HEK293 (cell line): Measurements from ENCODE around the gene SLMAP.

Experiments
- CTCF ChIA-PET: fragments of 350-600 bp; formaldehyde crosslinking; extraction: SDS; loops from one replicate; lab custom pipeline; 2021; ENCODE audit warnings: antibody characterized with exemption; lab: Yijun Ruan, JAX
- POLR2A ChIA-PET: fragments of 300-600 bp; formaldehyde crosslinking; extraction: SDS; loops from one replicate; lab custom pipeline; 2020; ENCODE audit warnings: antibody characterized with exemption, inconsistent platforms; lab: Yijun Ruan, JAX
- H3K27ac ChIP-seq: fragments of 200-500 bp; sonication (Bioruptor generic); 2 replicates; pipeline ENCODE4 v1.5.1; 2014; ENCODE audit warnings: low read depth, low read length, control low read depth, inconsistent platforms; ENCODE audit errors: extremely low read depth
- H3K36me3 ChIP-seq, 2 experiments: fragments of 200-500 bp in 1 of 2; sonication (Bioruptor generic) in 1 of 2; 1 replicate in 1 of 2; 2 replicates in 1 of 2; pipeline ENCODE4 v1.5.1; 2014 to 2017; ENCODE audit warnings: inconsistent platforms in 2 of 2, low read length in 2 of 2; ENCODE audit not compliant: control insufficient read depth in 2 of 2, insufficient read depth in 1 of 2
- H3K4me1 ChIP-seq: fragments of 200-500 bp; sonication (Bioruptor generic); 2 replicates; pipeline ENCODE4 v1.5.1; 2014; ENCODE audit warnings: mild to moderate bottlenecking, low read length, inconsistent platforms; ENCODE audit not compliant: control insufficient read depth, insufficient read depth
- H3K4me3 ChIP-seq: 2 replicates; pipeline ENCODE4 v1.5.1; 2011; ENCODE audit warnings: low read depth, mild to moderate bottlenecking, control low read depth, low read length, moderate library complexity
- H3K9me3 ChIP-seq: fragments of 200-500 bp; sonication (Bioruptor generic); 2 replicates; pipeline ENCODE4 v1.5.1; 2014; ENCODE audit warnings: low read depth, low read length, inconsistent platforms; ENCODE audit not compliant: control insufficient read depth, insufficient read depth
- GLIS1 ChIP-seq: fragments of 450-650 bp; formaldehyde crosslinking; IDR thresholded peaks from 2 replicates; pipeline ENCODE4 v1.5.1; 2016; ENCODE audit warnings: missing biosample characterization, missing genetic modification characterization
- OSR2 ChIP-seq: fragments of 450-650 bp; formaldehyde crosslinking; IDR thresholded peaks from 2 replicates; pipeline ENCODE4 v1.5.1; 2016; ENCODE audit warnings: missing biosample characterization, missing genetic modification characterization
- PRDM2 ChIP-seq: fragments of 450-650 bp; formaldehyde crosslinking; IDR thresholded peaks from 2 replicates; pipeline ENCODE4 v1.5.1; 2016; ENCODE audit warnings: missing biosample characterization, missing genetic modification characterization, borderline replicate concordance
- TCF7L2 ChIP-seq: IDR thresholded peaks from 2 replicates; pipeline ENCODE4 v1.6.1; 2011; ENCODE audit warnings: low read depth, mild to moderate bottlenecking, inconsistent platforms, low read length, moderate library complexity, borderline replicate concordance
- ZBTB17 ChIP-seq: fragments of 450-650 bp; formaldehyde crosslinking; IDR thresholded peaks from 2 replicates; pipeline ENCODE4 v1.5.1; 2016; ENCODE audit warnings: missing biosample characterization, missing genetic modification characterization
- ZNF223 ChIP-seq: fragments of 450-650 bp; formaldehyde crosslinking; IDR thresholded peaks from 2 replicates; pipeline ENCODE4 v1.5.1; 2016; ENCODE audit warnings: missing biosample characterization, missing genetic modification characterization
- ZNF324 ChIP-seq: fragments of 450-650 bp; formaldehyde crosslinking; IDR thresholded peaks from 2 replicates; pipeline ENCODE4 v1.5.1; 2016; ENCODE audit warnings: missing biosample characterization, missing genetic modification characterization
- ZNF37A ChIP-seq: fragments of 450-650 bp; IDR thresholded peaks from 2 replicates; pipeline ENCODE4 v1.5.1; 2018; ENCODE audit warnings: missing biosample characterization, missing genetic modification characterization
- ZNF433 ChIP-seq: fragments of 450-650 bp; formaldehyde crosslinking; IDR thresholded peaks from 2 replicates; pipeline ENCODE4 v1.5.1; 2016; ENCODE audit warnings: missing biosample characterization, missing genetic modification characterization, low read depth
- ZNF747 ChIP-seq: fragments of 450-650 bp; formaldehyde crosslinking; IDR thresholded peaks from 2 replicates; pipeline ENCODE4 v1.5.1; 2016; ENCODE audit warnings: missing biosample characterization, missing genetic modification characterization
- TF ChIP-seq, protein P1 (sequence below): fragments of 450-650 bp; formaldehyde crosslinking; IDR thresholded peaks from 2 replicates; pipeline ENCODE4 v1.5.1; 2016; ENCODE audit warnings: missing biosample characterization, missing genetic modification characterization
- TF ChIP-seq, protein P2 (sequence below): fragments of 450-650 bp; IDR thresholded peaks from 2 replicates; pipeline ENCODE4 v1.5.1; 2018; ENCODE audit warnings: missing biosample characterization, mild to moderate bottlenecking, missing genetic modification characterization
- TF ChIP-seq, protein P3 (sequence below): fragments of 450-650 bp; formaldehyde crosslinking; IDR thresholded peaks from 2 replicates; pipeline ENCODE4 v1.5.1; 2017; ENCODE audit warnings: missing biosample characterization, missing genetic modification characterization

The SLMAP gene

GRCh38 chr3:57943525-57944495, 187.7 kb downstream of the SLMAP start:
- H3K4me3 ChIP-seq, result no peak overlapping the region
- H3K9me3 ChIP-seq, result no peaks in the 10 kb centered on the region
- no peak for TF ChIP-seq ZNF433
- TF ChIP-seq, protein P1, sequence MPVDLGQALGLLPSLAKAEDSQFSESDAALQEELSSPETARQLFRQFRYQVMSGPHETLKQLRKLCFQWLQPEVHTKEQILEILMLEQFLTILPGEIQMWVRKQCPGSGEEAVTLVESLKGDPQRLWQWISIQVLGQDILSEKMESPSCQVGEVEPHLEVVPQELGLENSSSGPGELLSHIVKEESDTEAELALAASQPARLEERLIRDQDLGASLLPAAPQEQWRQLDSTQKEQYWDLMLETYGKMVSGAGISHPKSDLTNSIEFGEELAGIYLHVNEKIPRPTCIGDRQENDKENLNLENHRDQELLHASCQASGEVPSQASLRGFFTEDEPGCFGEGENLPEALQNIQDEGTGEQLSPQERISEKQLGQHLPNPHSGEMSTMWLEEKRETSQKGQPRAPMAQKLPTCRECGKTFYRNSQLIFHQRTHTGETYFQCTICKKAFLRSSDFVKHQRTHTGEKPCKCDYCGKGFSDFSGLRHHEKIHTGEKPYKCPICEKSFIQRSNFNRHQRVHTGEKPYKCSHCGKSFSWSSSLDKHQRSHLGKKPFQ (tag by site-specific recombination), result peak; percentile 73
- 0 out of 2 replicates have a peak, but pooled peaks have one; percentile 20 for TF ChIP-seq TCF7L2
- peak; percentile 60 for TF ChIP-seq GLIS1 (tag by site-specific recombination)
- TF ChIP-seq ZNF223 (tag by site-specific recombination), result 0 out of 2 replicates have a peak, but pooled peaks have one; percentile 65
- TF ChIP-seq ZNF37A (tag by site-specific recombination), result no peak
- no peak overlapping the region for H3K27ac ChIP-seq
- POLR2A ChIA-PET, result interaction anchor here (0.6 kb wide), 1 partner anchor 332 kb away, joined by 5 read pairs; no protein-coding TSS in a partner anchor
- H3K4me1 ChIP-seq, result no peaks in the 10 kb centered on the region
- H3K36me3 ChIP-seq, result no peaks in the 10 kb centered on the region
- CTCF ChIA-PET, result no interaction called here

DNA sequence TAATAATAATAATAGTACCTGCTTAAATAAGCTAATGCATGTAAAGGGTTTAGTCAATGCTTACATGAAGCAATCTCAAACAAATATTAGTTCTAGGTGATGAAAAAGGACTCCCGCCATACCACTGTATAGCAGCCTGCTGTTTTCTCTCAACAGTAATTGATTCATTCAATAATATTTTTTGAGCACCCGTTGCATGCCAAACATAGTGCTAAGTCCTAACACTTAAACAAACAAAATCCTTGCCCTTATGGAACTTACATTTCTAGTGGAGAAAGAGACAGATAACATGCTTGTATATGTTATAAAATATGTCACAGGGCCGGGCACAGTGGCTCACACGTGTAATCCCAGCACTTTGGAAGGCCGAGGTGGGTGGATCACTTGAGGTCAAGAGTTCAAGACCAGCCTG, 190.9 kb downstream of the SLMAP start:
- H3K4me1 ChIP-seq, result 0 out of 2 replicates have a peak, but pooled peaks cover 2% of the 10 kb centered on the region
- ChIA-PET POLR2A (no interaction called here), CTCF (no interaction called here)
- H3K4me3 ChIP-seq, result no peak overlapping the region
- no peak overlapping the region for H3K27ac ChIP-seq
- no peaks in the 10 kb centered on the region for H3K9me3 ChIP-seq
- no peaks in the 10 kb centered on the region for H3K36me3 ChIP-seq
- TF ChIP-seq ZNF324 (tag by site-specific recombination) (no peak), ZBTB17 (tag by site-specific recombination) (no peak), PRDM2 (tag by site-specific recombination) (no peak), OSR2 (tag by site-specific recombination) (no peak), ZNF747 (no peak)
- TF ChIP-seq, protein P2, sequence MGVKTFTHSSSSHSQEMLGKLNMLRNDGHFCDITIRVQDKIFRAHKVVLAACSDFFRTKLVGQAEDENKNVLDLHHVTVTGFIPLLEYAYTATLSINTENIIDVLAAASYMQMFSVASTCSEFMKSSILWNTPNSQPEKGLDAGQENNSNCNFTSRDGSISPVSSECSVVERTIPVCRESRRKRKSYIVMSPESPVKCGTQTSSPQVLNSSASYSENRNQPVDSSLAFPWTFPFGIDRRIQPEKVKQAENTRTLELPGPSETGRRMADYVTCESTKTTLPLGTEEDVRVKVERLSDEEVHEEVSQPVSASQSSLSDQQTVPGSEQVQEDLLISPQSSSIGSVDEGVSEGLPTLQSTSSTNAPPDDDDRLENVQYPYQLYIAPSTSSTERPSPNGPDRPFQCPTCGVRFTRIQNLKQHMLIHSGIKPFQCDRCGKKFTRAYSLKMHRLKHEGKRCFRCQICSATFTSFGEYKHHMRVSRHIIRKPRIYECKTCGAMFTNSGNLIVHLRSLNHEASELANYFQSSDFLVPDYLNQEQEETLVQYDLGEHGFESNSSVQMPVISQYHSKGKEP (tag by site-specific recombination), result no peak
- TF ChIP-seq, protein P3, sequence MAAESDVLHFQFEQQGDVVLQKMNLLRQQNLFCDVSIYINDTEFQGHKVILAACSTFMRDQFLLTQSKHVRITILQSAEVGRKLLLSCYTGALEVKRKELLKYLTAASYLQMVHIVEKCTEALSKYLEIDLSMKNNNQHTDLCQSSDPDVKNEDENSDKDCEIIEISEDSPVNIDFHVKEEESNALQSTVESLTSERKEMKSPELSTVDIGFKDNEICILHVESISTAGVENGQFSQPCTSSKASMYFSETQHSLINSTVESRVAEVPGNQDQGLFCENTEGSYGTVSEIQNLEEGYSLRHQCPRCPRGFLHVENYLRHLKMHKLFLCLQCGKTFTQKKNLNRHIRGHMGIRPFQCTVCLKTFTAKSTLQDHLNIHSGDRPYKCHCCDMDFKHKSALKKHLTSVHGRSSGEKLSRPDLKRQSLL, result no peak
